Fibroblast of skin of back (primary cell): Measurements from ENCODE around the gene WSB1.

ENCODE experiments used
- DNase-seq: peaks from one replicate; pipeline ENCODE4 v3.0.0-alpha.2; 2013

WSB1 gene

DNA sequence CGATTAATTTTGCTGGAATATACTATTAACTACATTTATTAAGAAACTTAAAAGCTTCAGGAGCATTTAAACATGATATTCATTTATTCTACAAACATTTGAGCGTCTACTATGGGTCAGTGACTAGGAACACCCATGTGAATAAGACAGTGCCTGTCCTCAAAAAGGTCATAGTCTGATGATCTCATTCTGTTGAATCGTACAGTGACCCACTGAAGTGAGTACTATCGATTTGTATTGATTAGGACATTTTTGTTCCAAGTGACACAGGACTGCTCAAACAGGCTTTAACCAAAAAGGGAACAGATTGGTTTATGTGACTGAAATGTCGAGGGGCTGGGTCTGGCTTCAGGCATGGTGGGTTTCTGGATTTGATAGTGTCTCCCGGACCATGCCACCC, 68.6 kb downstream of the WSB1 start:
- no peak for DNase-seq

GRCh38 chr17:27362909-27363308, 69.0 kb downstream of the WSB1 start:
- no peak for DNase-seq

DNA sequence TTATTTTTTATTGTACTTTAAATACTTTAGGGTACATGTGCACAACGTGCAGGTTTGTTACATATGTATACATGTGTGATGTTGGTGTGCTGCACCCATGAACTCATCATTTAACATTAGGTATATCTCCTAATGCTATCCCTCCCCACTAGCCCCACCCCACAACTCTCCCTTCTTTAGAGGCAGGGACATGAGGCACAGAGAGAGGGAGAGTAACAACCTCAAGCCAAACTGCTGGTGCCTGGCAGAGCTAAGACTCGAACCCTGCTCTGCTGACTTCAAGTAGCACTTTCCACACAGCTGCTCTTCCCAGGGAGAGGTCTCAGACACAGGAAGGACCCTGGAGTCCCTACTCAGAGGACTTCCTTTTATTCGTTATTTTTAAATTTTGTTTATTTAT, 69.4 kb downstream of the WSB1 start:
- no peak for DNase-seq
